ENCODE measurements around the gene FUZ.

Gene FUZ

GRCh38 chr19:49809160-49809940, 3.7 kb downstream of the FUZ start:
- DNase-seq (ENCODE audit: low spot score): peak; percentile 40
- no peaks in the 10 kb centered on the region for H3K27me3 Mint-ChIP-seq (ENCODE audit: low read depth)
- H3K36me3 Mint-ChIP-seq (ENCODE audit: low read depth): peaks cover 5% of the 10 kb centered on the region
- peaks cover 29% of the 10 kb centered on the region for H3K4me1 Mint-ChIP-seq (ENCODE audit: low read depth)
- H3K4me3 Mint-ChIP-seq: peak overlapping the region; percentile 83
- peak overlapping the region; percentile 76 for H3K27ac Mint-ChIP-seq
- no peaks in the 10 kb centered on the region for H3K9me3 Mint-ChIP-seq

GRCh38 chr19:49808711-49809159, 4.4 kb downstream of the FUZ start:
- DNase-seq (ENCODE audit: low spot score): peak; percentile 72
- H3K4me1 Mint-ChIP-seq (ENCODE audit: low read depth): peaks cover 26% of the 10 kb centered on the region
- no peaks in the 10 kb centered on the region for H3K27me3 Mint-ChIP-seq (ENCODE audit: low read depth)
- H3K4me3 Mint-ChIP-seq: peak overlapping the region; percentile 83
- no peaks in the 10 kb centered on the region for H3K9me3 Mint-ChIP-seq
- peaks cover 5% of the 10 kb centered on the region for H3K36me3 Mint-ChIP-seq (ENCODE audit: low read depth)
- H3K27ac Mint-ChIP-seq: peak overlapping the region; percentile 76

- Mint-ChIP-seq H3K4me3 (peak overlapping the region; percentile 83), H3K36me3 (ENCODE audit: low read depth) (peaks cover 11% of the 10 kb centered on the region), H3K27me3 (ENCODE audit: low read depth) (no peaks in the 10 kb centered on the region), H3K9me3 (no peaks in the 10 kb centered on the region), H3K27ac (peak overlapping the region; percentile 76), H3K4me1 (ENCODE audit: low read depth) (peaks cover 23% of the 10 kb centered on the region)
- no peak for DNase-seq (ENCODE audit: low spot score)
These were observed 5.0 kb downstream of the FUZ start for GRCh38 chr19:49807904-49808675.

GRCh38 chr19:49807058-49807903, 5.8 kb downstream of the FUZ start:
- Mint-ChIP-seq H3K36me3 (ENCODE audit: low read depth) (peaks cover 15% of the 10 kb centered on the region), H3K4me3 (no peak overlapping the region), H3K9me3 (no peaks in the 10 kb centered on the region), H3K27me3 (ENCODE audit: low read depth) (no peaks in the 10 kb centered on the region), H3K27ac (peak overlapping the region; percentile 65), H3K4me1 (ENCODE audit: low read depth) (peaks cover 16% of the 10 kb centered on the region)
- DNase-seq (ENCODE audit: low spot score): no peak

- Mint-ChIP-seq H3K4me3 (no peak overlapping the region), H3K27me3 (ENCODE audit: low read depth) (no peaks in the 10 kb centered on the region), H3K27ac (no peak overlapping the region), H3K9me3 (no peaks in the 10 kb centered on the region), H3K4me1 (ENCODE audit: low read depth) (peaks cover 11% of the 10 kb centered on the region), H3K36me3 (ENCODE audit: low read depth) (peaks cover 17% of the 10 kb centered on the region)
- DNase-seq (ENCODE audit: low spot score): no peak
These were observed 6.5 kb downstream of the FUZ start for GRCh38 chr19:49806620-49806959.

- no peaks in the 10 kb centered on the region for H3K9me3 Mint-ChIP-seq
- H3K27me3 Mint-ChIP-seq (ENCODE audit: low read depth): no peaks in the 10 kb centered on the region
- peaks cover 11% of the 10 kb centered on the region for H3K4me1 Mint-ChIP-seq (ENCODE audit: low read depth)
- H3K4me3 Mint-ChIP-seq: no peak overlapping the region
- DNase-seq (ENCODE audit: low spot score): no peak
- no peak overlapping the region for H3K27ac Mint-ChIP-seq
- H3K36me3 Mint-ChIP-seq (ENCODE audit: low read depth): peaks cover 17% of the 10 kb centered on the region
These were observed 7.1 kb downstream of the FUZ start for GRCh38 chr19:49805822-49806619.

GRCh38 chr19:49803529-49803856, 9.6 kb downstream of the FUZ start:
- Mint-ChIP-seq H3K9me3 (no peaks in the 10 kb centered on the region), H3K27me3 (ENCODE audit: low read depth) (no peaks in the 10 kb centered on the region), H3K27ac (no peak overlapping the region), H3K36me3 (ENCODE audit: low read depth) (peaks cover 24% of the 10 kb centered on the region), H3K4me3 (no peak overlapping the region), H3K4me1 (ENCODE audit: low read depth) (peaks cover 3% of the 10 kb centered on the region)
- no peak for DNase-seq (ENCODE audit: low spot score)

- DNase-seq (ENCODE audit: low spot score): no peak
- Mint-ChIP-seq H3K4me1 (ENCODE audit: low read depth) (peaks cover 3% of the 10 kb centered on the region), H3K9me3 (no peaks in the 10 kb centered on the region), H3K27ac (no peak overlapping the region), H3K4me3 (no peak overlapping the region), H3K27me3 (ENCODE audit: low read depth) (no peaks in the 10 kb centered on the region), H3K36me3 (ENCODE audit: low read depth) (peaks cover 26% of the 10 kb centered on the region)
These were observed 10.1 kb downstream of the FUZ start for GRCh38 chr19:49802836-49803528.

- Mint-ChIP-seq H3K27ac (no peak overlapping the region), H3K36me3 (ENCODE audit: low read depth) (peaks cover 28% of the 10 kb centered on the region), H3K4me1 (ENCODE audit: low read depth) (no peaks in the 10 kb centered on the region), H3K27me3 (ENCODE audit: low read depth) (no peaks in the 10 kb centered on the region), H3K9me3 (no peaks in the 10 kb centered on the region), H3K4me3 (no peak overlapping the region)
- DNase-seq (ENCODE audit: low spot score): no peak
These were observed 11.0 kb downstream of the FUZ start for GRCh38 chr19:49801966-49802661.

GRCh38 chr19:49801401-49801888, 11.6 kb downstream of the FUZ start:
- H3K27ac Mint-ChIP-seq: no peak overlapping the region
- no peaks in the 10 kb centered on the region for H3K27me3 Mint-ChIP-seq (ENCODE audit: low read depth)
- H3K4me1 Mint-ChIP-seq (ENCODE audit: low read depth): no peaks in the 10 kb centered on the region
- no peak overlapping the region for H3K4me3 Mint-ChIP-seq
- H3K9me3 Mint-ChIP-seq: no peaks in the 10 kb centered on the region
- DNase-seq (ENCODE audit: low spot score): no peak
- peaks cover 32% of the 10 kb centered on the region for H3K36me3 Mint-ChIP-seq (ENCODE audit: low read depth)

GRCh38 chr19:49800771-49801170, 12.3 kb downstream of the FUZ start:
- no peaks in the 10 kb centered on the region for H3K4me1 Mint-ChIP-seq (ENCODE audit: low read depth)
- H3K9me3 Mint-ChIP-seq: no peaks in the 10 kb centered on the region
- H3K4me3 Mint-ChIP-seq: no peak overlapping the region
- H3K27ac Mint-ChIP-seq: no peak overlapping the region
- no peak for DNase-seq (ENCODE audit: low spot score)
- peaks cover 30% of the 10 kb centered on the region for H3K36me3 Mint-ChIP-seq (ENCODE audit: low read depth)
- no peaks in the 10 kb centered on the region for H3K27me3 Mint-ChIP-seq (ENCODE audit: low read depth)

- Mint-ChIP-seq H3K27ac (no peak overlapping the region), H3K9me3 (no peaks in the 10 kb centered on the region), H3K4me1 (ENCODE audit: low read depth) (no peaks in the 10 kb centered on the region), H3K4me3 (no peak overlapping the region), H3K36me3 (ENCODE audit: low read depth) (peaks cover 31% of the 10 kb centered on the region), H3K27me3 (ENCODE audit: low read depth) (no peaks in the 10 kb centered on the region)
- no peak for DNase-seq (ENCODE audit: low spot score)
These were observed 13.2 kb downstream of the FUZ start for GRCh38 chr19:49799798-49800376.
